HepG2 (cell line): Measurements from ENCODE around the gene ZNF764. TPM values are rescaled to one million over a fixed set of nuclear protein-coding genes. Genes with fewer than 3 reads are reported as not detected.

Experiments used
- ATAC-seq: fragments of 200-7000 bp; cut with Tn5 transposase; 3 replicates; pipeline ENCODE4 v1.9.1; 2020; ENCODE audit warnings: mild to moderate bottlenecking, moderate library complexity
- BruUV-seq: library from RNA; stranded (reverse); fragments of 400-500 nt; replicated peaks from 2 replicates; lab custom pipeline; 2021; lab: Mats Ljungman, UMichigan
- CTCF ChIA-PET: fragments of 300-600 bp; formaldehyde crosslinking; extraction: SDS; loops from one replicate; lab custom pipeline; 2021; ENCODE audit warnings: low total read pairs, inconsistent platforms, low intra/inter-chr PET ratio; lab: Yijun Ruan, JAX
- POLR2A ChIA-PET: fragments of 350-600 bp; sonication (Branson Sonifier 250); formaldehyde crosslinking; loops from one replicate; lab custom pipeline; 2020; ENCODE audit warnings: antibody characterized with exemption, inconsistent platforms; lab: Yijun Ruan, JAX
- DNase-seq: peaks from one replicate; pipeline ENCODE4 v3.0.0-alpha.2; 2015; ENCODE audit warnings: low spot score
- FAIRE-seq: peaks from 3 replicates; lab custom pipeline; 2011; peaks lifted over from hg19 to GRCh38; lab: Jason Lieb, UNC
- H2AFZ ChIP-seq: one replicate; pipeline ENCODE4 v1.6.1; 2011; ENCODE audit warnings: low read length, inconsistent platforms
- H3K27ac ChIP-seq: fragments of 300-600 bp; 3 replicates; pipeline ENCODE4 v1.8.0; 2011; ENCODE audit warnings: mixed run types, mild to moderate bottlenecking, mixed read lengths, low read length, inconsistent platforms; ENCODE audit not compliant: insufficient read depth; ENCODE audit errors: extremely low read length
- H3K27me3 ChIP-seq, 2 experiments: fragments of 200-600 bp in 1 of 2; 2 replicates in 1 of 2; 3 replicates in 1 of 2; pipeline versions ENCODE4 v1.6.0 to v1.8.0; 2011; ENCODE audit warnings: low read length in 2 of 2, mild to moderate bottlenecking in 2 of 2, moderate library complexity in 2 of 2, inconsistent platforms in 1 of 2; ENCODE audit not compliant: insufficient read depth in 2 of 2, control insufficient read depth in 1 of 2
- H3K36me3 ChIP-seq, 2 experiments: fragments of 200-600 bp in 1 of 2; replicated peaks in 1 of 2; 2 replicates in 1 of 2; 3 replicates in 1 of 2; pipeline versions ENCODE4 v1.5.1 to v1.8.0; 2011; ENCODE audit warnings: low read length in 2 of 2, inconsistent platforms in 1 of 2; ENCODE audit not compliant: insufficient read depth in 2 of 2, control insufficient read depth in 1 of 2
- H3K4me1 ChIP-seq: 2 replicates; pipeline ENCODE4 v1.5.1; 2012; ENCODE audit warnings: low read length, inconsistent platforms; ENCODE audit not compliant: insufficient read depth
- H3K4me2 ChIP-seq: 2 replicates; pipeline ENCODE4 v1.6.0; 2011; ENCODE audit warnings: low read depth, low read length, inconsistent platforms
- H3K4me3 ChIP-seq, 3 experiments: fragments of 200-600 bp in 1 of 3; sonication (generic), shearing (Covaris generic) in 1 of 3; replicated peaks in 1 of 3; 2 replicates each; pipeline ENCODE4 v1.5.1; 2011 to 2016; ENCODE audit warnings: low read length in 3 of 3, inconsistent platforms in 2 of 3, low read depth in 2 of 3, mild to moderate bottlenecking in 2 of 3, control low read depth in 1 of 3, mixed read lengths in 1 of 3; ENCODE audit not compliant: insufficient read depth in 1 of 3
- H3K79me2 ChIP-seq: one replicate; pipeline ENCODE4 v1.6.1; 2011; ENCODE audit warnings: low read length, inconsistent platforms; ENCODE audit not compliant: insufficient read depth
- H3K9ac ChIP-seq: 2 replicates; pipeline ENCODE4 v1.6.0; 2011; ENCODE audit warnings: mild to moderate bottlenecking, low read depth, low read length, inconsistent platforms; ENCODE audit not compliant: insufficient read depth
- H3K9me3 ChIP-seq: 2 replicates; pipeline ENCODE4 v1.5.1; 2012; ENCODE audit warnings: mild to moderate bottlenecking, low read length
- H4K20me1 ChIP-seq: 2 replicates; pipeline ENCODE4 v1.6.0; 2011; ENCODE audit warnings: inconsistent platforms, mild to moderate bottlenecking, low read length, moderate library complexity; ENCODE audit not compliant: insufficient read depth
- ATAD3A ChIP-seq: sonication (generic); formaldehyde crosslinking; IDR thresholded peaks from 2 replicates; pipeline ENCODE4 v1.4.0; 2020; ENCODE audit warnings: missing genetic modification reagents
- MEIS2 ChIP-seq: sonication (generic); formaldehyde crosslinking; IDR thresholded peaks from 2 replicates; pipeline ENCODE4 v1.9.0; 2021; ENCODE audit warnings: mild to moderate bottlenecking, missing genetic modification reagents
- ONECUT2 ChIP-seq: sonication (generic); formaldehyde crosslinking; IDR thresholded peaks from 2 replicates; pipeline ENCODE4 v1.4.0; 2020; ENCODE audit warnings: missing genetic modification reagents
- YY1 ChIP-seq: IDR thresholded peaks from 2 replicates; pipeline ENCODE4 v1.6.1; 2011; ENCODE audit warnings: low read length, low read depth, moderate library complexity, mild to moderate bottlenecking; ENCODE audit not compliant: insufficient read depth, insufficient replicate concordance
- ZNF460 ChIP-seq: sonication (generic); formaldehyde crosslinking; IDR thresholded peaks from 2 replicates; pipeline ENCODE4 v1.5.1; 2020; ENCODE audit warnings: missing genetic modification reagents, mild to moderate bottlenecking, borderline replicate concordance
- ZNF768 ChIP-seq: sonication (generic); formaldehyde crosslinking; IDR thresholded peaks from 2 replicates; pipeline ENCODE4 v1.4.0; 2020; ENCODE audit warnings: missing genetic modification reagents
- WGBS: methylation state at CpG from one replicate; pipeline ENCODE4 v1.1.6; 2017; ENCODE audit warnings: low lambda C conversion rate; 5-methylcytosine and 5-hydroxymethylcytosine counted together
- in situ Hi-C: cut with HindIII; loops from 2 replicates; pipeline ENCODE4 v1.10.0; 2017; ENCODE audit warnings: low pct_unique_long_range_greater_than_20kb; ENCODE audit not compliant: extremely low pct_ligation_motif_present
- intact Hi-C: fragments of 100-400 bp; cut with micrococcal nuclease; formaldehyde crosslinking; loops from one replicate; pipeline ENCODE4 v1.10.0; 2022; ENCODE audit not compliant: unreplicated experiment
- polyA plus RNA-seq, 8 experiments: library from polyadenylated mRNA; depleted of rRNA in 3 of 8; stranded (reverse) in 7 of 8; unstranded in 1 of 8; fragments of >200 nt; fragmentation: Illumina TruSeq in 4 of 8; extraction: Trizol in 4 of 8; gene quantifications; 2 replicates each; pipeline versions ENCODE4 v1.2.1 to v1.2.3, GENCODE V29; 2011 to 2016; ENCODE audit warnings: low read depth in 4 of 8, missing spikeins in 1 of 8, mixed read lengths in 1 of 8; ENCODE audit not compliant: insufficient read depth in 1 of 8
- total RNA-seq, 5 experiments: library from RNA; depleted of rRNA; stranded (reverse); fragments of >200 nt; fragmentation: Illumina TruSeq; extraction: Trizol; gene quantifications; 2 replicates each; pipeline ENCODE4 v1.2.3, GENCODE V29; 2016; ENCODE audit warnings: low read depth in 1 of 5
- TF ChIP-seq, protein P1 (sequence below): sonication (generic); formaldehyde crosslinking; IDR thresholded peaks from 2 replicates; pipeline ENCODE4 v1.4.0; 2020; ENCODE audit warnings: missing genetic modification reagents
- TF ChIP-seq, protein P2 (sequence below): sonication (generic); formaldehyde crosslinking; IDR thresholded peaks from 2 replicates; pipeline ENCODE4 v1.5.0; 2020; ENCODE audit warnings: mild to moderate bottlenecking, missing genetic modification reagents, moderate library complexity

ZNF764 gene
- total and polyA plus RNA-seq, 2 of the 13 experiments (the other 11 are each of a cell fraction or from before 2014, with no cell fraction given) = 4.1 to 9.1 TPM

DNA sequence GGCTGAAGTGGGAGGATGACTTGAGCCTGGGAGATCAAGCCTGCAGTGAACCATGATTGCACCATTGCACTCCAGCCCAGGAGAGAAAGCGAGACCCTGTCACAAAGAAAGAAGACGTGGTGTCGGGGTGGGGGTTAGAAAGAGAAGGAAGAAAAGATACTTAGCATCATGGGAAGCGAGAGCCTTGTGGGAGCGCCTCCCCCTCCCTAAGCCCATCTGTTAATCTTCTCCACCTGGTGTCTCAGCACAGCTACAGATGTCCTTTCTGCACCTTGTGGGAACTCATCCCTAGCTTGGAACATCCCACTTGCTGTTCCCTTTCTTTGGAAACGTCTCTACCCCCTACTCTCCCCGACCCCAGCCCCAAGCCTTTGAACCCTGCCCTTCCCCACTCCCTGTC lies 7.4 kb upstream of the ZNF764 start:
- peaks cover 45% of the 10 kb centered on the region for H3K4me1 ChIP-seq
- no peaks in the 10 kb centered on the region for H3K9me3 ChIP-seq
- H3K36me3 ChIP-seq = no peaks in the 10 kb centered on the region
- no peaks in the 10 kb centered on the region for H4K20me1 ChIP-seq
- no peak overlapping the region for H3K9ac ChIP-seq
- 51% methylated on average over 7 of the region's 7 CpGs for WGBS
- POLR2A ChIA-PET = interaction anchor here (0.9 to 3.9 kb wide), 3 partner anchors 8 to 45 kb away, joined by 5 to 36 read pairs (median 12); partner anchors contain the start of genes ZNF689, ZNF747 and ZNF764
- H2AFZ ChIP-seq = no peak overlapping the region
- H3K4me3 ChIP-seq = no peak overlapping the region; a peak in 1 of 6 replicates
- CTCF ChIA-PET = no interaction called here
- in situ Hi-C loops = no loop called here
- intact Hi-C loops = no loop called here
- H3K27ac ChIP-seq = no peak overlapping the region
- ATAC-seq (no peak), DNase-seq (no peak), FAIRE-seq (no peak)
- TF ChIP-seq ZNF460 (CRISPR knock-in tag) (peak; percentile 44; the same call in 1 of the 2 replicates), ATAD3A (CRISPR knock-in tag) (no peak)
- no TSS peak for BruUV-seq
- no peaks in the 10 kb centered on the region for H3K79me2 ChIP-seq
- no peak overlapping the region for H3K4me2 ChIP-seq
- no peaks in the 10 kb centered on the region for H3K27me3 ChIP-seq

DNA sequence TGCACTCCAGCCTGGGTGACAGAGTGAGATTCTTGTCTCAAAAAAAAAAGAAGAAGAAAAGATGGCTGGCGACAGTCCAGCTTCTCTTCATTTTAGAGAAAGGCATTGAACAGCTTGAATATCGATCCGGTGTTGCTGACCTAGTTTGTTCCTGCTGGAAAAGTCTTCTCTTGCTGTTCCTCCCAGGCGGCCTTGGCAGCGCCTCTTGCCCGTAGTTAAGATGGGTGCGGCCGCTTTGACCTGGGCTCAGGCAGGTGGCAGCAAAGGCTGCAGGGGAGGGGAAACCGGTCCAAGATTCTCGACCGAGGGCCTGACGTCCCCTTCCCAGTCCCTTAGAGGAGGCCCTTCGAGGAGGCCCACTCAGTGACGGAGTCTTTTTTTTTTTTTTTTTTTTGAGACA lies 3.8 kb upstream of the ZNF764 start:
- intact Hi-C loops = no loop called here
- in situ Hi-C loops = no loop called here
- H3K4me2 ChIP-seq = no peak overlapping the region
- no peaks in the 10 kb centered on the region for H3K36me3 ChIP-seq
- H3K79me2 ChIP-seq = peaks cover 8% of the 10 kb centered on the region
- H3K27ac ChIP-seq = no peak overlapping the region
- no peak overlapping the region for H3K4me3 ChIP-seq
- ChIA-PET CTCF (no interaction called here), POLR2A (interaction anchor here (0.7 kb wide), 1 partner anchor 21 kb away, joined by 3 read pairs; no protein-coding TSS in a partner anchor)
- peaks cover 34% of the 10 kb centered on the region for H3K4me1 ChIP-seq
- no peak overlapping the region for H2AFZ ChIP-seq
- no peak for FAIRE-seq
- BruUV-seq = no TSS peak
- no peak for DNase-seq
- TF ChIP-seq, protein P1, sequence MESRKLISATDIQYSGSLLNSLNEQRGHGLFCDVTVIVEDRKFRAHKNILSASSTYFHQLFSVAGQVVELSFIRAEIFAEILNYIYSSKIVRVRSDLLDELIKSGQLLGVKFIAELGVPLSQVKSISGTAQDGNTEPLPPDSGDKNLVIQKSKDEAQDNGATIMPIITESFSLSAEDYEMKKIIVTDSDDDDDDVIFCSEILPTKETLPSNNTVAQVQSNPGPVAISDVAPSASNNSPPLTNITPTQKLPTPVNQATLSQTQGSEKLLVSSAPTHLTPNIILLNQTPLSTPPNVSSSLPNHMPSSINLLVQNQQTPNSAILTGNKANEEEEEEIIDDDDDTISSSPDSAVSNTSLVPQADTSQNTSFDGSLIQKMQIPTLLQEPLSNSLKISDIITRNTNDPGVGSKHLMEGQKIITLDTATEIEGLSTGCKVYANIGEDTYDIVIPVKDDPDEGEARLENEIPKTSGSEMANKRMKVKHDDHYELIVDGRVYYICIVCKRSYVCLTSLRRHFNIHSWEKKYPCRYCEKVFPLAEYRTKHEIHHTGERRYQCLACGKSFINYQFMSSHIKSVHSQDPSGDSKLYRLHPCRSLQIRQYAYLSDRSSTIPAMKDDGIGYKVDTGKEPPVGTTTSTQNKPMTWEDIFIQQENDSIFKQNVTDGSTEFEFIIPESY (CRISPR knock-in tag) = peak; percentile 90
- TF ChIP-seq MEIS2 (no peak), YY1 (peak; percentile 43), ZNF768 (CRISPR knock-in tag) (peak; percentile 20; the same call in 1 of the 2 replicates), ONECUT2 (CRISPR knock-in tag) (0 out of 2 replicates have a peak, but pooled peaks have one; percentile 18)
- TF ChIP-seq, protein P2, sequence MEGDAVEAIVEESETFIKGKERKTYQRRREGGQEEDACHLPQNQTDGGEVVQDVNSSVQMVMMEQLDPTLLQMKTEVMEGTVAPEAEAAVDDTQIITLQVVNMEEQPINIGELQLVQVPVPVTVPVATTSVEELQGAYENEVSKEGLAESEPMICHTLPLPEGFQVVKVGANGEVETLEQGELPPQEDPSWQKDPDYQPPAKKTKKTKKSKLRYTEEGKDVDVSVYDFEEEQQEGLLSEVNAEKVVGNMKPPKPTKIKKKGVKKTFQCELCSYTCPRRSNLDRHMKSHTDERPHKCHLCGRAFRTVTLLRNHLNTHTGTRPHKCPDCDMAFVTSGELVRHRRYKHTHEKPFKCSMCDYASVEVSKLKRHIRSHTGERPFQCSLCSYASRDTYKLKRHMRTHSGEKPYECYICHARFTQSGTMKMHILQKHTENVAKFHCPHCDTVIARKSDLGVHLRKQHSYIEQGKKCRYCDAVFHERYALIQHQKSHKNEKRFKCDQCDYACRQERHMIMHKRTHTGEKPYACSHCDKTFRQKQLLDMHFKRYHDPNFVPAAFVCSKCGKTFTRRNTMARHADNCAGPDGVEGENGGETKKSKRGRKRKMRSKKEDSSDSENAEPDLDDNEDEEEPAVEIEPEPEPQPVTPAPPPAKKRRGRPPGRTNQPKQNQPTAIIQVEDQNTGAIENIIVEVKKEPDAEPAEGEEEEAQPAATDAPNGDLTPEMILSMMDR (CRISPR knock-in tag) = 0 out of 2 replicates have a peak, but pooled peaks have one; percentile 7
- no peaks in the 10 kb centered on the region for H3K9me3 ChIP-seq
- 69% methylated on average over 14 of the region's 14 CpGs for WGBS
- no peak overlapping the region for H3K9ac ChIP-seq
- H4K20me1 ChIP-seq = no peaks in the 10 kb centered on the region
- no peaks in the 10 kb centered on the region for H3K27me3 ChIP-seq
- ATAC-seq = no peak
